GM13976 (cell line): Measurements from ENCODE around the gene TRMT10B.

ENCODE experiments used
- DNase-seq: peaks from one replicate; pipeline ENCODE4 v3.0.0; 2012; ENCODE audit warnings: low spot score
- in situ Hi-C: fragments of 300-500 bp; cut with MboI; formaldehyde crosslinking; loops from one replicate; pipeline ENCODE4 v1.12.0; 2022; ENCODE audit warnings: low sequenced_read_pairs, mixed read lengths, inconsistent platforms; ENCODE audit not compliant: unreplicated experiment
- TF ChIP-seq, protein P1 (sequence below): IDR thresholded peaks from 2 replicates; pipeline ENCODE4 v1.5.1; 2012; ENCODE audit warnings: borderline replicate concordance, mild to moderate bottlenecking; ENCODE audit not compliant: insufficient read depth; ENCODE audit errors: extremely low read depth, missing control alignments, control extremely low read depth

The TRMT10B gene, protein sequence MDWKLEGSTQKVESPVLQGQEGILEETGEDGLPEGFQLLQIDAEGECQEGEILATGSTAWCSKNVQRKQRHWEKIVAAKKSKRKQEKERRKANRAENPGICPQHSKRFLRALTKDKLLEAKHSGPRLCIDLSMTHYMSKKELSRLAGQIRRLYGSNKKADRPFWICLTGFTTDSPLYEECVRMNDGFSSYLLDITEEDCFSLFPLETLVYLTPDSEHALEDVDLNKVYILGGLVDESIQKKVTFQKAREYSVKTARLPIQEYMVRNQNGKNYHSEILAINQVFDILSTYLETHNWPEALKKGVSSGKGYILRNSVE

DNA sequence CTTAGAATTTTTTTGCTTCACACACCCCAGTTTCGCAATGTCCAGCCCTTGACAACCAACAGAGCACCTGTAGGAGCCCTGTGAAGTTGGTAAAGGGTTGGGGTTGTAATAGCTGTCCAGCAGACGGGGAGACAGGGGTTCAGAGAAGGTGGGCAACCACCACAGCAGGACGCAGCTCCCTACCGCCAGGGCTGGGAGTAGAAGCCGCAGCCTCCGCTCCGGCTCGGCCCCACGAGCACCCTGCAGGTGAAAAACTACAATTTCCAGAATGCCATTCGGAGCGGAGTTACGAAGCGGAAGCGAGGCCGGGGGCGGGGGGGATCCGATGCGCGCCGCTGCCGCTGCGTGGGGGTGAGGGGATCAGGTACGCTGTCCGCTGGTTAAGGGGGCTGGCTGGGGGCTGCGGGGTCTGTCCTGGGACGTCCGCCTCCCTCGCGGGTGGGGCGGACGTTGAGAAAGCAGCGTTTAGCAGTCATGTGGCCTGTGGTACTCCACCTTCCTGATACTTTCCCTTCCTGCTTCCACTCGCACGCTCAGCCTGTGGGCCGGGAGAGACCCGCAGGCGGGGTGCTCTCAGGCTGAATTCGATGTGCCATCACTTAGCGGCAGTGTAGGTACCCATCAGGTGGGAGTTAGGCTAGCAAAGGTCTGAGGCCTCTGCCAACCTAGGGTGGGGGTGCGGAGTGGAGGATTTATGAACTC is at the start of gene TRMT10B:
Gene TRMT10B (plus strand): TSS at position 317 of the 702 bp plus-strand sequence. CDS start 8,127 bp downstream, outside the sequence.
- TF ChIP-seq, protein P1, sequence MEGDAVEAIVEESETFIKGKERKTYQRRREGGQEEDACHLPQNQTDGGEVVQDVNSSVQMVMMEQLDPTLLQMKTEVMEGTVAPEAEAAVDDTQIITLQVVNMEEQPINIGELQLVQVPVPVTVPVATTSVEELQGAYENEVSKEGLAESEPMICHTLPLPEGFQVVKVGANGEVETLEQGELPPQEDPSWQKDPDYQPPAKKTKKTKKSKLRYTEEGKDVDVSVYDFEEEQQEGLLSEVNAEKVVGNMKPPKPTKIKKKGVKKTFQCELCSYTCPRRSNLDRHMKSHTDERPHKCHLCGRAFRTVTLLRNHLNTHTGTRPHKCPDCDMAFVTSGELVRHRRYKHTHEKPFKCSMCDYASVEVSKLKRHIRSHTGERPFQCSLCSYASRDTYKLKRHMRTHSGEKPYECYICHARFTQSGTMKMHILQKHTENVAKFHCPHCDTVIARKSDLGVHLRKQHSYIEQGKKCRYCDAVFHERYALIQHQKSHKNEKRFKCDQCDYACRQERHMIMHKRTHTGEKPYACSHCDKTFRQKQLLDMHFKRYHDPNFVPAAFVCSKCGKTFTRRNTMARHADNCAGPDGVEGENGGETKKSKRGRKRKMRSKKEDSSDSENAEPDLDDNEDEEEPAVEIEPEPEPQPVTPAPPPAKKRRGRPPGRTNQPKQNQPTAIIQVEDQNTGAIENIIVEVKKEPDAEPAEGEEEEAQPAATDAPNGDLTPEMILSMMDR, result no peak
- DNase-seq, result peak; percentile 92
- in situ Hi-C loops, result no loop called here

GRCh38 chr9:37705787-37706186 is 47.8 kb upstream of the TRMT10B start:
- no peak for DNase-seq
- in situ Hi-C loops, result no loop called here
- TF ChIP-seq, protein P1, result no peak

DNA sequence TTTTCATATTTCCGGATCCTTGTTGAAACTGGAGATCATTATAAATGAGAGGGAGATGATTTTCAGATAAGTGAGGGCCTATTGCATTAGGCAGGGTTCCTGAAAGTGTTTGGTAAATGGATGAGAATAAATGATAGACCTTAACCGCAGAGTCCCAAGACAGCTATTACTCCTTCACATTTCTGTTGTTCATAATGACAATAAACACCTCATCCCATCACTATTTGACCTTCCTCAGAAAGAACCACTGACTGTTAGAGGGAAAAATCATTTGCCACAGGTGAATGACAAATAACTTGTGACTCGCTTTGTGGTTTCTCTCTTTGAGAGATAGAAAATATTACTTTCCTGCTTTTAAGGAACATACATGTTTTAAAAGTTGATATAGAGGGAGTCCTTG is 47.3 kb upstream of the TRMT10B start:
- TF ChIP-seq, protein P1, result no peak
- in situ Hi-C loops, result no loop called here
- DNase-seq, result no peak

DNA sequence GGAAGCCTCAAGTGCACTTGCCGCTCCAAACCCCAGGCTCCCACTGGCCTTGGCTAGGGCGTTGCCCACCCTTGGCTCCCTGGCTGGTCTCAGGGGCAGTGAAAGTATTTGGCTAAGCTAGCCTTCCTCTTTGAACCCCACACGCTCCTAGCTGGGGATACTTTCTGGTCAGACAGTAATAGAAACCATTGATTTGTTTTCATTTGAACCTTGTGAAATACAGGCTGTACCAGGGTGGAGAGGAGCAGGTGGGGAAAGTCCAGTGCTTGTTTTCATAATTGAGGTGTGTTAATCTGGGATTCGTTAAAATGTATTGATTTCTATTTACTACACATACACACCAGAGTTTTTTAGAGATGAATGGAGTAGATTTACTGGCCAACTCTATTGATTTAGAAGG is 45.9 kb upstream of the TRMT10B start:
- DNase-seq, result no peak
- TF ChIP-seq, protein P1, result no peak
- in situ Hi-C loops, result no loop called here

DNA sequence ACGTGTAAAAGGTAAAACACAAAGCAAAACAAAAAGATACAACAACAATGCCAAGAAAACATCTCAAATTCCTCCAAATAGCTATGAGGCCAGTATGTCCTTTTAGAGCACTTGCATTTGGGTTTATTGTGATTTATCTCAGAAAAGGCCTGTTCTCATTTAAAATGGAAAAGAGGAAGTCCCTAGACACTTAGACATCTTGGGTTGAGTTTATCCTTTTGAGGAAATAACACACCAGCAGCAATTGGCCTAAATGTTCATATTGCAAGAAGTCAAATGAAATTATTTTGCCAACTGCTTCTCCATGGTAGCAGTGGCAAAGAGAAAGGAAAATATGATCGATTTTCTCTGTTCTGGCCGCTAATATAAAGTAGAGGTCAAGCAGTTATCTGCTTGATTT is 43.6 kb upstream of the TRMT10B start:
- TF ChIP-seq, protein P1, result no peak
- no peak for DNase-seq
- in situ Hi-C loops, result no loop called here

DNA sequence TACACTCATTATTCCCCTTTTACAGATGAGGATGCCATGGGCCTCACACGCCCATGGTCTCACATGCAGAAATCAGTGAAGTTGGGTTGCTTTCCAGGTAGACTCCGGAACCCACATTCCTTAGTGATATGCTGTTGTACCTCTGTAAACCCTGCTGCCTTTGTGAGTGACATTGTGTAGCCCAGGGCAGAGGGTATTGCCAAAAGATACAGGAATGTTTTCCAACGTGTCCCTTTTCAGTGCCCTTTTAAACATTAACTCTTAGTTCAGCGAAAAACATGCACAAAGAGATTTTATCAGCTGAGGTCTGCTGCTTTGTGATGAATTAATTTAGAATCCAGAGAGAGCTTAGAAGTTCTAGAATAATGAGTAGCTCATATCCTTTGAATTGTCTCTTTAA is 38.3 kb upstream of the TRMT10B start:
- in situ Hi-C loops, result no loop called here
- TF ChIP-seq, protein P1, result no peak
- DNase-seq, result no peak
